WI38 (cell line): ENCODE data around the gene ST8SIA4.

Source experiments
- H3K4me3 ChIP-seq: 2 replicates; pipeline ENCODE4 v1.5.1; 2011; ENCODE audit warnings: low read depth, mild to moderate bottlenecking, control low read depth, low read length
- CTCF ChIP-seq: IDR thresholded peaks from 2 replicates; pipeline ENCODE4 v1.5.1; 2012; ENCODE audit warnings: low read depth, mild to moderate bottlenecking, control low read depth, low read length

Gene ST8SIA4

GRCh38 chr5:100803397-100803796, 99.7 kb downstream of the ST8SIA4 start:
- no peak for TF ChIP-seq CTCF
- no peak overlapping the region for H3K4me3 ChIP-seq

GRCh38 chr5:100802208-100802607, 100.9 kb downstream of the ST8SIA4 start:
- no peak for TF ChIP-seq CTCF
- H3K4me3 ChIP-seq: no peak overlapping the region

GRCh38 chr5:100800562-100800961, 102.5 kb downstream of the ST8SIA4 start:
- no peak overlapping the region for H3K4me3 ChIP-seq
- no peak for TF ChIP-seq CTCF

GRCh38 chr5:100799166-100799565, 103.9 kb downstream of the ST8SIA4 start:
- no peak for TF ChIP-seq CTCF
- no peak overlapping the region for H3K4me3 ChIP-seq

- no peak overlapping the region for H3K4me3 ChIP-seq
- no peak for TF ChIP-seq CTCF
These were observed 105.2 kb downstream of the ST8SIA4 start for GRCh38 chr5:100797861-100798260.

GRCh38 chr5:100796851-100797250, 106.2 kb downstream of the ST8SIA4 start:
- no peak for TF ChIP-seq CTCF
- H3K4me3 ChIP-seq: no peak overlapping the region

- no peak overlapping the region for H3K4me3 ChIP-seq
- TF ChIP-seq CTCF: no peak
These were observed 108.2 kb downstream of the ST8SIA4 start for GRCh38 chr5:100794844-100795243.
